ENCODE results near the gene COX7B. TPM values are rescaled to one million over a fixed set of nuclear protein-coding genes. Genes with fewer than 3 reads are reported as not detected.
A peak's percentile ranks its signal among the peaks of the same experiment; 100 is the strongest.
"Not testable (repeated sequence)": the region's sequence is repeated elsewhere in the genome, so short reads cannot be mapped to it uniquely, and the experiment has no call there.

Gene COX7B
- total RNA-seq, 1 donor from 2014 or later, result 358 TPM

GRCh38 chrX:77900688-77901087 is 1.4 kb downstream of the COX7B start:
- FAIRE-seq (no peak), DNase-seq (ENCODE audit: low read depth) (no peak)
- Histone ChIP-seq H3K27me3 (ENCODE audit: control insufficient read depth, insufficient read depth, low read length) (no peaks in the 10 kb centered on the region), H3K36me3 (ENCODE audit: control insufficient read depth, insufficient read depth, low read length) (no peaks in the 10 kb centered on the region), H3K4me3 (ENCODE audit: low read depth, low read length) (peak overlapping the region; percentile 49)
- TF ChIP-seq CTCF (IDR thresholded peaks at IDR 0.05; ENCODE audit: insufficient read depth, low read length, severe bottlenecking), result no peak

GRCh38 chrX:77901506-77901905 is 2.2 kb downstream of the COX7B start:
- Histone ChIP-seq H3K27me3 (ENCODE audit: control insufficient read depth, insufficient read depth, low read length) (no peaks in the 10 kb centered on the region), H3K36me3 (ENCODE audit: control insufficient read depth, insufficient read depth, low read length) (no peaks in the 10 kb centered on the region), H3K4me3 (ENCODE audit: low read depth, low read length) (no peak overlapping the region)
- TF ChIP-seq CTCF (IDR thresholded peaks at IDR 0.05; ENCODE audit: insufficient read depth, low read length, severe bottlenecking), result no peak
- FAIRE-seq, result no peak
- no peak for DNase-seq (ENCODE audit: low read depth)

GRCh38 chrX:77910108-77910840 is 11.0 kb downstream of the COX7B start, which contains the start of gene ATP7A:
Gene ATP7A, plus strand, starts transcription at chrX:77910693. Its CDS starts 60,949 bp downstream, at chrX:77971642.
- Histone ChIP-seq H3K4me3 (ENCODE audit: low read depth, low read length) (peak within 1 kb of the TSS; percentile 53), H3K36me3 (ENCODE audit: control insufficient read depth, insufficient read depth, low read length) (no peaks in the 10 kb centered on the region), H3K27me3 (ENCODE audit: control insufficient read depth, insufficient read depth, low read length) (no peaks in the 10 kb centered on the region)
- DNase-seq (ENCODE audit: low read depth) (peak; percentile 55), FAIRE-seq (no peak)
- peak; percentile 56 for TF ChIP-seq CTCF (IDR thresholded peaks at IDR 0.05; ENCODE audit: insufficient read depth, low read length, severe bottlenecking)

- no peaks in the 10 kb centered on the region for H3K27me3 ChIP-seq (ENCODE audit: control insufficient read depth, insufficient read depth, low read length)
- TF ChIP-seq CTCF (IDR thresholded peaks at IDR 0.05; ENCODE audit: insufficient read depth, low read length, severe bottlenecking), result no peak
- DNase-seq (ENCODE audit: low read depth), result no peak
- no peak for FAIRE-seq
- no peaks in the 10 kb centered on the region for H3K36me3 ChIP-seq (ENCODE audit: control insufficient read depth, insufficient read depth, low read length)
- no peak overlapping the region for H3K4me3 ChIP-seq (ENCODE audit: low read depth, low read length)
Measured at GRCh38 chrX:77917294-77917933, 18.1 kb downstream of the COX7B start.

- Histone ChIP-seq H3K4me3 (ENCODE audit: low read depth, low read length) (no peak overlapping the region), H3K27me3 (ENCODE audit: control insufficient read depth, insufficient read depth, low read length) (no peaks in the 10 kb centered on the region), H3K36me3 (ENCODE audit: control insufficient read depth, insufficient read depth, low read length) (no peaks in the 10 kb centered on the region)
- FAIRE-seq (no peak), DNase-seq (ENCODE audit: low read depth) (peak; percentile 31)
- TF ChIP-seq CTCF (IDR thresholded peaks at IDR 0.05; ENCODE audit: insufficient read depth, low read length, severe bottlenecking), result no peak
Measured at GRCh38 chrX:77918568-77918967, 19.3 kb downstream of the COX7B start.

GRCh38 chrX:77919370-77919769 is 20.1 kb downstream of the COX7B start:
- not testable (repeated sequence) for DNase-seq (ENCODE audit: low read depth); FAIRE-seq; H3K36me3 ChIP-seq (ENCODE audit: control insufficient read depth, insufficient read depth, low read length); H3K4me3 ChIP-seq (ENCODE audit: low read depth, low read length); H3K27me3 ChIP-seq (ENCODE audit: control insufficient read depth, insufficient read depth, low read length)

Measured in bronchial epithelial cell (primary cell).